Esophagus muscularis mucosa (tissue), 4 donors: Measurements from ENCODE around the gene MBL2.

Experiments used
- CTCF ChIP-seq, 3 experiments: fragments of 200-600 bp in 2 of 3; fragments of 450-650 bp in 1 of 3; sonication (generic) in 2 of 3; IDR thresholded peaks; one replicate each; pipeline ENCODE4 v1.5.1; 2017 to 2019; ENCODE audit warnings: antibody characterized with exemption in 3 of 3, mild to moderate bottlenecking in 2 of 3, moderate library complexity in 1 of 3
- EP300 ChIP-seq: sonication (generic); formaldehyde crosslinking; IDR thresholded peaks from one replicate; pipeline ENCODE4 v1.6.1; 2017; ENCODE audit warnings: antibody characterized with exemption
- POLR2A ChIP-seq: fragments of 450-650 bp; IDR thresholded peaks from one replicate; pipeline ENCODE4 v1.6.1; 2017; ENCODE audit warnings: antibody characterized with exemption, moderate library complexity, mild to moderate bottlenecking, low read depth
- POLR2AphosphoS5 ChIP-seq, 2 donors: sonication (generic); formaldehyde crosslinking; IDR thresholded peaks; one replicate each; pipeline ENCODE4 v1.6.1; 2017; ENCODE audit warnings: antibody characterized with exemption in 2 of 2

DNA sequence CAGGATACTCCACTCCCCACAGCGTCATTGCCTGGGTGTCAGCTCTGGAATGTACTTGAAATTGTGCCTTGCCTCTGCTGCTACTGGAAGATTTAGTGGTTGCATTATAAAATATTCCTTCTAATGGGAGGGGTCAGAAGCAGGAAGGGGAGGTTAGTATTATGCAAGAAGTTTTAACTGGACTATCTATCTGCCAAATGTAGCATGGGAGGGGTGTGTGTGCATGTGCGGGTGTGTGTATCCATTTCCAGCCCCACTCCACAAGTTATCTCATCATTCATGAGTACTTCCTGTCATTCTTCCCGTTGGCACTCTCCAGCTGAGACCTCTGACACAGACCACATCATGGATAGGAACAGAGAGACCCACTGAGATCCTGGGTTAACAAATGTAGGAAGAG is 13.4 kb downstream of the MBL2 start:
- TF ChIP-seq POLR2A (no peak), CTCF (IDR thresholded peaks at IDR 0.05) (no peak), POLR2AphosphoS5 (IDR thresholded peaks at IDR 0.05) (no peak), EP300 (no peak)
